DND-41 (cell line): Measurements from ENCODE around the gene MARCKSL1.

Experiments
- EZH2 ChIP-seq: IDR thresholded peaks from 3 replicates; pipeline ENCODE4 v1.6.1; 2012; ENCODE audit warnings: borderline replicate concordance, low read depth, mild to moderate bottlenecking, moderate library complexity, low read length, inconsistent platforms; ENCODE audit not compliant: severe bottlenecking
- TF ChIP-seq, protein P1 (sequence below): IDR thresholded peaks from 2 replicates; pipeline ENCODE4 v1.5.1; 2012; ENCODE audit warnings: borderline replicate concordance, low read length, moderate library complexity, mild to moderate bottlenecking; ENCODE audit not compliant: poor library complexity, severe bottlenecking; ENCODE audit errors: extremely low read depth

- TF ChIP-seq, protein P1, sequence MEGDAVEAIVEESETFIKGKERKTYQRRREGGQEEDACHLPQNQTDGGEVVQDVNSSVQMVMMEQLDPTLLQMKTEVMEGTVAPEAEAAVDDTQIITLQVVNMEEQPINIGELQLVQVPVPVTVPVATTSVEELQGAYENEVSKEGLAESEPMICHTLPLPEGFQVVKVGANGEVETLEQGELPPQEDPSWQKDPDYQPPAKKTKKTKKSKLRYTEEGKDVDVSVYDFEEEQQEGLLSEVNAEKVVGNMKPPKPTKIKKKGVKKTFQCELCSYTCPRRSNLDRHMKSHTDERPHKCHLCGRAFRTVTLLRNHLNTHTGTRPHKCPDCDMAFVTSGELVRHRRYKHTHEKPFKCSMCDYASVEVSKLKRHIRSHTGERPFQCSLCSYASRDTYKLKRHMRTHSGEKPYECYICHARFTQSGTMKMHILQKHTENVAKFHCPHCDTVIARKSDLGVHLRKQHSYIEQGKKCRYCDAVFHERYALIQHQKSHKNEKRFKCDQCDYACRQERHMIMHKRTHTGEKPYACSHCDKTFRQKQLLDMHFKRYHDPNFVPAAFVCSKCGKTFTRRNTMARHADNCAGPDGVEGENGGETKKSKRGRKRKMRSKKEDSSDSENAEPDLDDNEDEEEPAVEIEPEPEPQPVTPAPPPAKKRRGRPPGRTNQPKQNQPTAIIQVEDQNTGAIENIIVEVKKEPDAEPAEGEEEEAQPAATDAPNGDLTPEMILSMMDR: no peak
- no peak for TF ChIP-seq EZH2
These were observed 16.3 kb upstream of the MARCKSL1 start for GRCh38 chr1:32352239-32352745.
